H9 (cell line): ENCODE results near the gene ADAMTS13. TPM values are rescaled to one million over a fixed set of nuclear protein-coding genes. Genes with fewer than 3 reads are reported as not detected.

ENCODE experiments used
- DNase-seq: peaks from one replicate; pipeline ENCODE4 v3.0.0-alpha.2; 2017
- H2AFZ ChIP-seq: one replicate; pipeline ENCODE4 v1.6.1; 2013; ENCODE audit warnings: mild to moderate bottlenecking, low read length, control low read depth, moderate library complexity
- H2AK5ac ChIP-seq: 2 replicates; pipeline ENCODE4 v1.6.1; 2013; ENCODE audit warnings: low read length, control low read depth, mixed read lengths; ENCODE audit not compliant: insufficient read length
- H2BK120ac ChIP-seq: one replicate; pipeline ENCODE4 v1.6.1; 2013; ENCODE audit warnings: low read depth, mild to moderate bottlenecking, low read length, control low read depth, inconsistent platforms; ENCODE audit not compliant: poor library complexity, severe bottlenecking
- H2BK12ac ChIP-seq: 2 replicates; pipeline ENCODE4 v1.6.1; 2013; ENCODE audit warnings: low read length, control low read depth, mixed read lengths, low read depth; ENCODE audit not compliant: insufficient read length
- H2BK15ac ChIP-seq: 2 replicates; pipeline ENCODE4 v1.6.1; 2013; ENCODE audit warnings: low read depth, low read length, control low read depth
- H2BK20ac ChIP-seq: one replicate; pipeline ENCODE4 v1.6.1; 2013; ENCODE audit warnings: low read depth, mild to moderate bottlenecking, low read length, control low read depth, inconsistent platforms; ENCODE audit not compliant: poor library complexity, severe bottlenecking
- H2BK5ac ChIP-seq: 2 replicates; pipeline ENCODE4 v1.6.1; 2013; ENCODE audit warnings: low read length, control low read depth, mixed read lengths; ENCODE audit not compliant: insufficient read length
- H3K14ac ChIP-seq: 2 replicates; pipeline ENCODE4 v1.6.1; 2013; ENCODE audit warnings: low read length, control low read depth; ENCODE audit not compliant: insufficient read depth
- H3K18ac ChIP-seq: 2 replicates; pipeline ENCODE4 v1.6.1; 2013; ENCODE audit warnings: low read depth, mild to moderate bottlenecking, mixed read lengths, low read length, control low read depth; ENCODE audit not compliant: insufficient read length
- H3K23ac ChIP-seq: 2 replicates; pipeline ENCODE4 v1.6.1; 2013; ENCODE audit warnings: low read length, control low read depth, mixed read lengths, low read depth; ENCODE audit not compliant: insufficient read length
- H3K23me2 ChIP-seq: 2 replicates; pipeline ENCODE4 v1.6.1; 2013; ENCODE audit warnings: low read depth, mild to moderate bottlenecking, mixed read lengths, low read length, control low read depth; ENCODE audit not compliant: insufficient read length, poor library complexity, severe bottlenecking
- H3K27ac ChIP-seq: 2 replicates; pipeline ENCODE4 v1.5.1; 2013; ENCODE audit warnings: low read length, control low read depth, mixed read lengths, low read depth; ENCODE audit not compliant: insufficient read length
- H3K27me3 ChIP-seq: 2 replicates; pipeline ENCODE4 v1.6.1; 2013; ENCODE audit warnings: low read length, control low read depth, inconsistent platforms; ENCODE audit not compliant: insufficient read depth
- H3K4ac ChIP-seq: 2 replicates; pipeline ENCODE4 v1.6.1; 2013; ENCODE audit warnings: low read depth, mild to moderate bottlenecking, control low read depth, inconsistent platforms, low read length, moderate library complexity
- H3K4me1 ChIP-seq: 2 replicates; pipeline ENCODE4 v1.6.1; 2013; ENCODE audit warnings: low read length, control low read depth, inconsistent platforms; ENCODE audit not compliant: insufficient read depth
- H3K4me2 ChIP-seq: 2 replicates; pipeline ENCODE4 v1.6.1; 2013; ENCODE audit warnings: low read length, control low read depth, mixed read lengths; ENCODE audit not compliant: insufficient read length, insufficient read depth
- H3K56ac ChIP-seq: 2 replicates; pipeline ENCODE4 v1.6.1; 2013; ENCODE audit warnings: low read depth, mild to moderate bottlenecking, mixed read lengths, low read length, control low read depth; ENCODE audit not compliant: insufficient read length
- H3K79me1 ChIP-seq: 2 replicates; pipeline ENCODE4 v1.6.1; 2013; ENCODE audit warnings: low read depth, mild to moderate bottlenecking, moderate library complexity, low read length, control low read depth, inconsistent platforms; ENCODE audit not compliant: insufficient read depth, poor library complexity, severe bottlenecking
- H3K79me2 ChIP-seq: 2 replicates; pipeline ENCODE4 v1.6.1; 2013; ENCODE audit warnings: low read length, control low read depth, inconsistent platforms; ENCODE audit not compliant: insufficient read depth
- H3K9ac ChIP-seq: 2 replicates; pipeline ENCODE4 v1.6.1; 2013; ENCODE audit warnings: low read length, control low read depth, mixed read lengths; ENCODE audit not compliant: insufficient read length; ENCODE audit errors: extremely low read depth
- H3K9me3 ChIP-seq: one replicate; pipeline ENCODE4 v1.6.1; 2013; ENCODE audit warnings: low read depth, low read length, inconsistent platforms; ENCODE audit not compliant: control insufficient read depth
- H3T11ph ChIP-seq: one replicate; pipeline ENCODE4 v1.6.1; 2013; ENCODE audit warnings: mild to moderate bottlenecking, low read length, control low read depth, inconsistent platforms
- H4K20me1 ChIP-seq: one replicate; pipeline ENCODE4 v1.6.1; 2013; ENCODE audit not compliant: control insufficient read depth, insufficient read length, insufficient read depth
- H4K5ac ChIP-seq: 2 replicates; pipeline ENCODE4 v1.6.1; 2013; ENCODE audit warnings: low read depth, mild to moderate bottlenecking, mixed read lengths, low read length, control low read depth; ENCODE audit not compliant: insufficient read length
- H4K8ac ChIP-seq: replicated peaks from 2 replicates; pipeline ENCODE4 v1.6.1; 2013; ENCODE audit warnings: low read length, control low read depth, mixed read lengths, low read depth; ENCODE audit not compliant: insufficient read length
- H4K91ac ChIP-seq: 2 replicates; pipeline ENCODE4 v1.6.1; 2013; ENCODE audit warnings: low read depth, mild to moderate bottlenecking, moderate library complexity, mixed read lengths, low read length, control low read depth; ENCODE audit not compliant: insufficient read length
- H3K27ac Mint-ChIP-seq, 3 experiments: 2 replicates in 2 of 3; 3 replicates in 1 of 3; pipeline ENCODE4 v1.8.0; 2020 to 2021; ENCODE audit warnings: mixed read lengths in 3 of 3, mild to moderate bottlenecking in 1 of 3, moderate library complexity in 1 of 3
- H3K27me3 Mint-ChIP-seq: 2 replicates; pipeline ENCODE4 v1.8.0; 2021; ENCODE audit warnings: low read depth, mild to moderate bottlenecking, moderate library complexity, mixed read lengths
- H3K36me3 Mint-ChIP-seq, 3 experiments: 2 replicates in 2 of 3; 3 replicates in 1 of 3; pipeline ENCODE4 v1.8.0; 2020 to 2021; ENCODE audit warnings: low read depth in 3 of 3, mixed read lengths in 3 of 3; ENCODE audit not compliant: insufficient read depth in 1 of 3
- H3K4me1 Mint-ChIP-seq, 2 experiments: 2 replicates each; pipeline ENCODE4 v1.8.0; 2020; ENCODE audit warnings: mixed read lengths in 2 of 2
- H3K4me3 Mint-ChIP-seq, 2 experiments: 2 replicates in 1 of 2; 3 replicates in 1 of 2; pipeline ENCODE4 v1.8.0; 2020 to 2021; ENCODE audit warnings: mild to moderate bottlenecking in 2 of 2, mixed read lengths in 2 of 2, moderate library complexity in 1 of 2
- H3K9me3 Mint-ChIP-seq, 2 experiments: 2 replicates in 1 of 2; 3 replicates in 1 of 2; pipeline ENCODE4 v1.8.0; 2020; ENCODE audit warnings: mild to moderate bottlenecking in 2 of 2, mixed read lengths in 2 of 2, moderate library complexity in 1 of 2
- CTCF ChIP-seq: fragments of 200-600 bp; sonication (generic); conservative IDR thresholded peaks from 3 replicates; pipeline ENCODE4 v1.8.0; 2021; ENCODE audit warnings: antibody characterized with exemption, mild to moderate bottlenecking
- WGBS: extraction: QIAGEN DNeasy Blood & Tissue Kit; methylation state at CpG from one replicate; pipeline ENCODE4 v1.1.7; 2013; ENCODE audit warnings: missing lambda C conversion rate, low lambda C conversion rate, mixed read lengths; ENCODE audit not compliant: insufficient read length; ENCODE audit errors: extremely low coverage; 5-methylcytosine and 5-hydroxymethylcytosine counted together
- total RNA-seq: library from RNA; stranded (reverse); gene quantifications from 2 replicates; pipeline ENCODE4 v1.2.1, GENCODE V29; 2021

Gene ADAMTS13
- total RNA-seq, 1 experiment from 2014 or later = 8.8 TPM

- Histone ChIP-seq H4K8ac (no peak overlapping the region), H3K79me2 (no peaks in the 10 kb centered on the region), H3K9me3 (no peaks in the 10 kb centered on the region), H3K9ac (no peak overlapping the region), H3K27ac (no peak overlapping the region), H3K4me1 (peaks cover 7% of the 10 kb centered on the region; the same call in 1 of the 2 replicates), H3K56ac (no peak overlapping the region), H3K23me2 (peaks cover 13% of the 10 kb centered on the region), H2BK5ac (no peak overlapping the region), H2BK120ac (no peak overlapping the region), H4K91ac (no peak overlapping the region), H2AK5ac (no peak overlapping the region), H3T11ph (no peak overlapping the region), H3K27me3 (no peaks in the 10 kb centered on the region), H2BK15ac (no peak overlapping the region), H3K4me2 (no peak overlapping the region), H3K18ac (no peak overlapping the region), H4K5ac (no peak overlapping the region), H3K14ac (no peak overlapping the region), H2AFZ (no peak overlapping the region), H4K20me1 (peaks cover 2% of the 10 kb centered on the region), H2BK20ac (no peak overlapping the region), H2BK12ac (no peak overlapping the region), H3K79me1 (no peaks in the 10 kb centered on the region), H3K23ac (no peak overlapping the region), H3K4ac (no peak overlapping the region)
- no peak for TF ChIP-seq CTCF
- Mint-ChIP-seq H3K4me1 (peaks cover 16 to 31% of the 10 kb centered on the region in 2 experiments), H3K36me3 (peaks cover 0 to 14% (median 5%) of the 10 kb centered on the region in 3 experiments; a peak in 4 of 7 replicates), H3K4me3 (no peak overlapping the region; a peak in 1 of 5 replicates), H3K27ac (no peak overlapping the region), H3K9me3 (no peaks in the 10 kb centered on the region; a peak in 1 of 5 replicates), H3K27me3 (peaks cover 7% of the 10 kb centered on the region; the same call in 1 of the 2 replicates)
- WGBS = no CpG with 5 or more reads among the region's 4 CpGs
- DNase-seq = no peak
Measured at GRCh38 chr9:133461975-133462374, 39.8 kb downstream of the ADAMTS13 start.
